ENCODE data around the gene GMPR.

Gene GMPR

GRCh38 chr6:16199804-16200203 is 38.6 kb upstream of the GMPR start:
- no peaks in the 10 kb centered on the region for H3K27me3 ChIP-seq
- no peaks in the 10 kb centered on the region for H3K4me1 ChIP-seq (ENCODE audit: control insufficient read depth in 1 of 2, insufficient read depth in 1 of 2, low read depth in 1 of 2, low read length in 1 of 2)
- TF ChIP-seq, protein P1, sequence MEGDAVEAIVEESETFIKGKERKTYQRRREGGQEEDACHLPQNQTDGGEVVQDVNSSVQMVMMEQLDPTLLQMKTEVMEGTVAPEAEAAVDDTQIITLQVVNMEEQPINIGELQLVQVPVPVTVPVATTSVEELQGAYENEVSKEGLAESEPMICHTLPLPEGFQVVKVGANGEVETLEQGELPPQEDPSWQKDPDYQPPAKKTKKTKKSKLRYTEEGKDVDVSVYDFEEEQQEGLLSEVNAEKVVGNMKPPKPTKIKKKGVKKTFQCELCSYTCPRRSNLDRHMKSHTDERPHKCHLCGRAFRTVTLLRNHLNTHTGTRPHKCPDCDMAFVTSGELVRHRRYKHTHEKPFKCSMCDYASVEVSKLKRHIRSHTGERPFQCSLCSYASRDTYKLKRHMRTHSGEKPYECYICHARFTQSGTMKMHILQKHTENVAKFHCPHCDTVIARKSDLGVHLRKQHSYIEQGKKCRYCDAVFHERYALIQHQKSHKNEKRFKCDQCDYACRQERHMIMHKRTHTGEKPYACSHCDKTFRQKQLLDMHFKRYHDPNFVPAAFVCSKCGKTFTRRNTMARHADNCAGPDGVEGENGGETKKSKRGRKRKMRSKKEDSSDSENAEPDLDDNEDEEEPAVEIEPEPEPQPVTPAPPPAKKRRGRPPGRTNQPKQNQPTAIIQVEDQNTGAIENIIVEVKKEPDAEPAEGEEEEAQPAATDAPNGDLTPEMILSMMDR (IDR thresholded peaks at IDR 0.05): no peak
- no peaks in the 10 kb centered on the region for H3K9me3 ChIP-seq
- no peaks in the 10 kb centered on the region for H3K36me3 ChIP-seq
- H3K27ac ChIP-seq: no peak overlapping the region
- no peak overlapping the region for H3K4me3 ChIP-seq (ENCODE audit: low read depth in 1 of 2, low read length in 1 of 2)

GRCh38 chr6:16200321-16200883 is 38.0 kb upstream of the GMPR start:
- Histone ChIP-seq H3K36me3 (no peaks in the 10 kb centered on the region), H3K27ac (no peak overlapping the region), H3K4me1 (ENCODE audit: control insufficient read depth in 1 of 2, insufficient read depth in 1 of 2, low read depth in 1 of 2, low read length in 1 of 2) (no peaks in the 10 kb centered on the region), H3K9me3 (no peaks in the 10 kb centered on the region), H3K27me3 (no peaks in the 10 kb centered on the region), H3K4me3 (ENCODE audit: low read depth in 1 of 2, low read length in 1 of 2) (no peak overlapping the region)
- TF ChIP-seq, protein P1 (IDR thresholded peaks at IDR 0.05): no peak

DNA sequence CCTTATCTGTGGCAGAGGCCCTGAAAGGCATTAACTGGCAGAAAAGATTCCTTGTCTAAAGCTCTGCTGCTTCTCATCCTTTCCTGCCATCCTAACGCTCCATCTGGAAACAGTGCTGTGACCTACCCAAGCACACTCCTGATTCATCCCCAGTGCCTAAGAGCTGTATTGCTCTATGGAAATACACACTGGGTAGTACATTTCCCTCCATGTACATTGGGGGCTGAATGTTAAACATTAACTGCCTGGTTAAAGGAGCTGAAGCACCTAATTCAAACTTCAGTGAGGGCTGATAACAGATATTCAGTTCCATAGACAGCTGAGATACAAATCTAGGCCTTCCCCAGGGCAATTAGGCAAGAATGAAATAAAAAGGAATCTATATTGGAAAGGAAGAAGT is 36.7 kb upstream of the GMPR start:
- no peaks in the 10 kb centered on the region for H3K27me3 ChIP-seq
- H3K9me3 ChIP-seq: no peaks in the 10 kb centered on the region
- no peaks in the 10 kb centered on the region for H3K36me3 ChIP-seq
- no peak overlapping the region for H3K4me3 ChIP-seq (ENCODE audit: low read depth in 1 of 2, low read length in 1 of 2)
- TF ChIP-seq, protein P1 (IDR thresholded peaks at IDR 0.05): no peak
- no peak overlapping the region for H3K27ac ChIP-seq
- H3K4me1 ChIP-seq (ENCODE audit: control insufficient read depth in 1 of 2, insufficient read depth in 1 of 2, low read depth in 1 of 2, low read length in 1 of 2): no peaks in the 10 kb centered on the region

DNA sequence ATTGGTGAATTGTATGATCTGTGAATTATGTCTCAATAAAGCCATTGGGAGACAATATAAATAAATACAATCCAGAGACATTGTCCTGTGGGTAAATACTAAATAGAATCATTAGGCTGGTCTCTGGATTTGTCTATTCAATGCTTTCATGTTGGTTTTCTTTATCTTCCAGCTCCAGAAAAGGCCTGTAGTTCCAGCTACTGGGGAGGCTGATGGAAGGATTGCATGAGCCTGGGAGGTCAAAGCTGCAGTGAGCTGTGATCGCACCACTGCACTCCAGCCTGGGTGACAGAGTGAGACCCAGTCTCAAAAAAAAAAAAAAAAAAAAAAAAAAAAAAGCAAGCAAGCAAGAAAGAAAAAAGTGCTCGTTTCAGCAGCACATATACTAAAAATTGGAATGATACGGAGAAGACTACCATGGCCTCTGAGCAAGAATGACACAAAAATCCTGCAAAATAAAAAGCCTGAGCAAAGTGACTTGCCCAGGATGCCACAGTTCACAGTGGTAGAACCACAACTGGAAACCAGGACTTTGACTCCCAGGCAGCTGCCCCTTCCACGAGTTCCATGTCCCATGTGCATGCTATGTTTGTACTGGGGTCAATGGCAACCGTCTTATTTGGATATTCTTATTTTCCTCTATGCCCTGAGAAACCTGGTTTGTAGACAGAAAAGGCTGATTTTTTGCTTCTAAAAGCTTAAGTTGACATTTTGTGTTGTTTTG is 33.6 kb upstream of the GMPR start:
- Histone ChIP-seq H3K27me3 (peaks cover 4% of the 10 kb centered on the region), H3K4me1 (ENCODE audit: control insufficient read depth in 1 of 2, insufficient read depth in 1 of 2, low read depth in 1 of 2, low read length in 1 of 2) (no peaks in the 10 kb centered on the region), H3K4me3 (ENCODE audit: low read depth in 1 of 2, low read length in 1 of 2) (no peak overlapping the region), H3K36me3 (no peaks in the 10 kb centered on the region), H3K9me3 (no peaks in the 10 kb centered on the region), H3K27ac (no peak overlapping the region)
- TF ChIP-seq, protein P1 (IDR thresholded peaks at IDR 0.05): no peak

DNA sequence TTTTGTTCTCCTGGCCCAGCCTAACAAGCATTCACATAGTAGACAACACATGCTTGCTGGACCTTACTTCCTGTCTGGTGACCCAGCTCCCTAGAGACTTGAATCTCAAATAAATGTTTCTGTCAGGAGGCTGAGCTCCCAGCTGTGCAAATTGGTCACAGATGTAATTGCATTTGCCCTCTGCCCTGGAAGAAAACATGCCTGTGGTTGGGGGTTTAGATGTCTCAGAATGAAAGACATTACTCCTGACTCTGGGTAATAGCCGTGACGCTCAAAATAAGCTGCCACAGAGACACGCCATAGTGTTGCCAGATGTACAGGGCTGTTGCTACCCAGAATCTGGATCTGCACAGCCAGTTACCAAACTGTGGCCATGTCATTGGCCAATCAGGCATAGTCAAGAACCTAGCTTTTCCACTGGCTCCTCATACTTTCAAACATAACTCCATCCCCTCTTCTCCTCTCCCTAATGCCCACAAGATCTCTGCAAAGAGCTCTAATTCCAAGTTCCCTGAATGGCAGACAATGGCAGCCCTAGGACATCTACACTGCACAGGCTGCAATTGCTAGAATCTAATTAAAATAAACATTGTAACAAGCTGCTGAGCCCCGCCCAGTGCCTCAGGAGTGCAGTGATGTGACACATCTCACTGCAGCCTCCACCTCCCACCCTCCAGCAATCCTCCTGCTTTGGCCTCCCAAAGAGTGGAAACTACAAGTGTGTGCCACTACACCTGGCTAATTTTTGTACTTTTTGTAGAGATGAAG is 32.8 kb upstream of the GMPR start:
- H3K27ac ChIP-seq: no peak overlapping the region

More for the DNA sequence above, 32.8 kb upstream of the GMPR start:
- H3K4me3 ChIP-seq (ENCODE audit: low read depth in 1 of 2, low read length in 1 of 2): no peak overlapping the region
- no peaks in the 10 kb centered on the region for H3K4me1 ChIP-seq (ENCODE audit: control insufficient read depth in 1 of 2, insufficient read depth in 1 of 2, low read depth in 1 of 2, low read length in 1 of 2)
- TF ChIP-seq, protein P1 (IDR thresholded peaks at IDR 0.05): no peak
- H3K36me3 ChIP-seq: no peaks in the 10 kb centered on the region
- H3K27me3 ChIP-seq: peaks cover 4% of the 10 kb centered on the region
- H3K9me3 ChIP-seq: no peaks in the 10 kb centered on the region

All from neutrophil (primary cell).